Measurements from ENCODE around the gene CASZ1. TPM values are rescaled to one million over a fixed set of nuclear protein-coding genes. Genes with fewer than 3 reads are reported as not detected.

CASZ1 gene
- total and polyA plus RNA-seq, 9 of the 15 experiments (the other 6 are each of a cell fraction or from before 2014, with no cell fraction given): 0.01 to 4.0 (median 0.76) TPM; not detected in 1

DNA sequence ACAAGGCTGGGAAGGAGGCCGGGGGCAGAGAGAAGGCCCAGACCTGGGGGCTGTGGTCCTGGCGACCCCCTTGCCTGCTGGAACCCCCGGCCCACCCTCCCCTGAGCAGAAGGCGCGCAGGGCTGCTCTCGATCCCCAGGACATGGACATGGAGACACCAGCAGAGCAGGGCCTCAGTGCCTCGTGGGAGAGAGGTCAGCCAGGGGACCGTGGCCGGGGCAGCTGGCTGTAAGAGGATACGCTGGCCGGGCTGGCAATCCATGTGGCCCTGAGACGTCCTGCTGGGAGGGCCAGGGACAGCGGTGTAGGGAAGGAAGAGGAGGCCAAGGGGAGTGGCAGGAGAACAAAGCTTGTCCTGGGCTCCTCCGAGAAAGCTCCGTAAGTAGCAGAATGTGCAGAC lies 132.2 kb downstream of the CASZ1 start (continued):
- no peak for TF ChIP-seq KDM4B (IDR thresholded peaks at IDR 0.05; ENCODE audit: borderline replicate concordance in 2 of 2, low read depth in 1 of 2)
- TF ChIP-seq ZNF551 (CRISPR knock-in tag; IDR thresholded peaks at IDR 0.05): no peak
- TF ChIP-seq NBN (IDR thresholded peaks at IDR 0.05; ENCODE audit: low read depth): no peak

DNA sequence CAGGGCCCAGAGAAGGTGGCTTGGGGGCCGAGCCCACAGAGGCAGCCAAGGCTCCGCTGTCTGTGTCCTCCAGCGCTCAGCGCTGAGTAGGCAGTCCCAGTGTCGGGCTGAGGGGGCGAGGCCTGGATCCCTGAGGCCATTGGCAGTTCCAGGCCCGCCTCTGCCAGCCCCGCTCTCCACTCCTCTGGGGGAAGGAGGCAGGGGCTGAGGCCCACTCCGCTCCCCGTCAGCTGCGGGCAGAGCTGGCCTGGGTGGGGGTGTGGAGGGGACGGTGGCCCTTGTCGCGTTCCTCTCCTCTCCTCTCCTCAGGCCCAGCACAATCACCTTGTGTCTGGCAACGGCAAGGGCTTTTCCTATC lies 132.8 kb downstream of the CASZ1 start:
- ATAC-seq: peak; percentile 53
- ChIA-PET POLR2A (no interaction called here), CTCF (ENCODE audit: low intra/inter-chr PET ratio) (no interaction called here)
- no peak overlapping the region for H3K4me2 ChIP-seq (ENCODE audit: insufficient read depth, low read length)
- H3K27me3 ChIP-seq (ENCODE audit: control insufficient read depth in 2 of 2, insufficient read depth in 2 of 2, low read length in 2 of 2): peaks cover 41 to 82% of the 10 kb centered on the region in 2 experiments
- no peak overlapping the region for H3K9ac ChIP-seq (ENCODE audit: insufficient read depth in 1 of 2, low read depth in 2 of 2, low read length in 2 of 2)
- peak; percentile 28 for TF ChIP-seq PCBP1 (IDR thresholded peaks at IDR 0.05; ENCODE audit: low read depth, low read length, poor library complexity, severe bottlenecking)
- TF ChIP-seq, protein P1, sequence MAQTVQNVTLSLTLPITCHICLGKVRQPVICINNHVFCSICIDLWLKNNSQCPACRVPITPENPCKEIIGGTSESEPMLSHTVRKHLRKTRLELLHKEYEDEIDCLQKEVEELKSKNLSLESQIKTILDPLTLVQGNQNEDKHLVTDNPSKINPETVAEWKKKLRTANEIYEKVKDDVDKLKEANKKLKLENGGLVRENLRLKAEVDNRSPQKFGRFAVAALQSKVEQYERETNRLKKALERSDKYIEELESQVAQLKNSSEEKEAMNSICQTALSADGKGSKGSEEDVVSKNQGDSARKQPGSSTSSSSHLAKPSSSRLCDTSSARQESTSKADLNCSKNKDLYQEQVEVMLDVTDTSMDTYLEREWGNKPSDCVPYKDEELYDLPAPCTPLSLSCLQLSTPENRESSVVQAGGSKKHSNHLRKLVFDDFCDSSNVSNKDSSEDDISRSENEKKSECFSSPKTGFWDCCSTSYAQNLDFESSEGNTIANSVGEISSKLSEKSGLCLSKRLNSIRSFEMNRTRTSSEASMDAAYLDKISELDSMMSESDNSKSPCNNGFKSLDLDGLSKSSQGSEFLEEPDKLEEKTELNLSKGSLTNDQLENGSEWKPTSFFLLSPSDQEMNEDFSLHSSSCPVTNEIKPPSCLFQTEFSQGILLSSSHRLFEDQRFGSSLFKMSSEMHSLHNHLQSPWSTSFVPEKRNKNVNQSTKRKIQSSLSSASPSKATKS (CRISPR knock-in tag; IDR thresholded peaks at IDR 0.05): no peak
- no peak overlapping the region for H3K4me3 ChIP-seq
- in situ Hi-C loops (cut with MboI) (no loop called here), intact Hi-C loops (cut with micrococcal nuclease) (no loop called here)
- no peaks in the 10 kb centered on the region for H3K79me2 ChIP-seq (ENCODE audit: control insufficient read depth, insufficient read depth, low read length)
- H3K36me3 ChIP-seq (ENCODE audit: control insufficient read depth, insufficient read depth, low read length): no peaks in the 10 kb centered on the region
- H3K4me1 ChIP-seq (replicated peaks in 1 of 2; ENCODE audit: control insufficient read depth in 2 of 2, insufficient read depth in 2 of 2, low read length in 2 of 2): peaks cover 0 to 60% of the 10 kb centered on the region in 2 experiments; a peak in 2 of 5 replicates
- H3K9me1 ChIP-seq (ENCODE audit: control insufficient read depth, insufficient read depth, low read length): no peaks in the 10 kb centered on the region
- no TSS peak for BruUV-seq (replicated peaks)
- peaks cover 3% of the 10 kb centered on the region; the same call in 1 of the 2 replicates for H3K9me3 ChIP-seq (replicated peaks; ENCODE audit: control insufficient read depth, insufficient read depth, low read depth, low read length)
- H4K20me1 ChIP-seq (replicated peaks; ENCODE audit: control insufficient read depth, insufficient read depth, low read length): peaks cover 37% of the 10 kb centered on the region
- no peak for DNase-seq (ENCODE audit: extremely low read depth in 1 of 4, low spot score in 3 of 4)
- H2AFZ ChIP-seq (ENCODE audit: low read depth, low read length): no peak overlapping the region
- no peak for FAIRE-seq
- WGBS (ENCODE audit: insufficient coverage, low coverage, missing lambda C conversion rate): 3% methylated on average over 9 of the region's 15 CpGs
- H3K27ac ChIP-seq (ENCODE audit: extremely low read depth, low read depth, low read length): no peak overlapping the region
